GM13977 (cell line): ENCODE results near the gene HOXA11.

Experiments
- DNase-seq: peaks from one replicate; pipeline ENCODE4 v3.0.0; 2012; ENCODE audit warnings: low spot score
- CTCF ChIP-seq: IDR thresholded peaks from 2 replicates; pipeline ENCODE4 v1.5.1; 2012; ENCODE audit warnings: mild to moderate bottlenecking, control low read depth; ENCODE audit not compliant: insufficient read depth; ENCODE audit errors: extremely low read depth, missing control alignments
- in situ Hi-C: fragments of 300-500 bp; cut with MboI; formaldehyde crosslinking; loops from one replicate; pipeline ENCODE4 v1.12.0; 2022; ENCODE audit warnings: low sequenced_read_pairs, low pct_unique_long_range_greater_than_20kb, mixed read lengths, inconsistent platforms; ENCODE audit not compliant: unreplicated experiment

The HOXA11 gene

GRCh38 chr7:27143023-27143949 is 41.7 kb downstream of the HOXA11 start, which contains the start of gene HOXA5:
HOXA5 (minus strand) TSS chr7:27143681; CDS start chr7:27143607, 74 bp downstream.
- no peak for DNase-seq
- TF ChIP-seq CTCF, result peak; percentile 13
- in situ Hi-C loops, result no loop called here

- DNase-seq, result no peak
- in situ Hi-C loops, result no loop called here
- no peak for TF ChIP-seq CTCF
Measured at GRCh38 chr7:27142580-27143022, 42.4 kb downstream of the HOXA11 start.

- TF ChIP-seq CTCF, result no peak
- in situ Hi-C loops, result no loop called here
- no peak for DNase-seq
Measured at GRCh38 chr7:27141923-27142579, 43.0 kb downstream of the HOXA11 start.

- no peak for TF ChIP-seq CTCF
- no peak for DNase-seq
- in situ Hi-C loops, result no loop called here
Measured at GRCh38 chr7:27141137-27141922, 43.7 kb downstream of the HOXA11 start.

GRCh38 chr7:27140126-27140857 is 44.7 kb downstream of the HOXA11 start:
- DNase-seq, result no peak
- TF ChIP-seq CTCF, result no peak
- in situ Hi-C loops, result no loop called here
